ENCODE data around the gene FOXL2NB.
"Not testable (repeated sequence)": the region's sequence is repeated elsewhere in the genome, so short reads cannot be mapped to it uniquely, and the experiment has no call there.

FOXL2NB gene

DNA sequence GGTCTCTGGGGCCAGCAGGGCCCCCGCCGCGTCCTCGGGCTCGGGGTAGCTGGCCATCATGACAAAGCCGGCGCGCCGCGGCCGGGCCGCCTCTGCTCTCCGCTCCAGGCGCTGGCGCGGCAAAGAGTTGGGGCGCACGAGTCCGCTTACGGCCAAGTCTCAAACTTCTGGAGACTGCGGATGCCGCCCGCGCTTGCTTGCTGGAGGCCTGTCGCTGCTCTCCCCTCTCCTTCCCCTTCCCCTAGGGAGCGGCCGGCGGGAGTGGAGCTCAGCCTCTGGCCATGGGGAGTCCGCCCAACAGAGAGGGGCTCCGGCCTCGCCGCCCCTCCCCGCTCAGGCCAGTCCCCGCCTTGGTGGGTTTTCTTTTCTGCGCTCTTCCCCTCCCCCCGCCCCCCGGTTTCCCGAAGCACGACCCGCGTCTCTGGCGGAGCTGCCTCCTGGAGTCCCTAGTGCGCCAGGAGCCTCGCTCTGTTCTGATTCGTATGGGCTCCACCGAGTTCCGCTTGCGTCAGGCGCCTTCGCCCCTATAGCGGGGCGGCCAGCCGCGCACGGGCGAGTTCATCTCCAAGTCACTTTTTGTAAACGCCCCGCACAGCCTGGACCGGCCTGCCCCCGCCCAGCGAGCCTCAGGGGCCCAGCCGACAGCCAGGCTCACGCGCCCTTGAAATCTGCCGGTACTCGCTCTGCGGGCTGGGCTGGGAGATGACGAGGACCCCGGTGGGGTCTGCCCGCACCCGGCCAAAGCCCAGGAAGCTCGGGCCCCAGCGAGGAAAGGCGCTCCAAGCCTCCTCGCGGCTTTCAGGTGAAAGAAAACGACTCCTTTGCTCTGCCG is at the start of gene FOXL2NB, which contains the start of gene FOXL2:
FOXL2NB (plus strand) TSS at position 555 of the 832 bp plus-strand sequence; CDS start at position 703, 148 bp downstream.
FOXL2 (minus strand) TSS at position 475 of the 832 bp plus-strand sequence; CDS start at position 60, 415 bp downstream.
- DNase-seq, result peak; percentile 57

DNA sequence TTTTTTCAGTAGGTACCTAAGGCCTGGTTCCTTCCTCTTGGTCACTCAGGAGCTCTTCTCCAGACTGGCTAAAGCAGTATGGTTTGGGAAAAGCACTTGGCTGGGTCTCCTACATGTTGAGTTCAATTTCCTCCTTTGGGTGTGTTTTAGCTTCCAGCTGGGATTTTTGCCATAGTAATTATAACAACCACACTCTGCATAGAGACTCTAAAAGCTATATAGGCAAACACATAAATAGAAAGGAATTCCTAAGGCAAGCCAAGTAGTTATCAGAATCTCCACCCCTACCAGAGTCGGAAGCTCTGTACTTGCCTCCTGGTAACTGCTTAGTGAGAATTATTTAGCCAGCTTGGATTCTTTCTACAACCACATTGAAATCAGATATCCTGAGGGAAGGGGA is 48.7 kb upstream of the FOXL2NB start:
- peak; percentile 37 for DNase-seq

DNA sequence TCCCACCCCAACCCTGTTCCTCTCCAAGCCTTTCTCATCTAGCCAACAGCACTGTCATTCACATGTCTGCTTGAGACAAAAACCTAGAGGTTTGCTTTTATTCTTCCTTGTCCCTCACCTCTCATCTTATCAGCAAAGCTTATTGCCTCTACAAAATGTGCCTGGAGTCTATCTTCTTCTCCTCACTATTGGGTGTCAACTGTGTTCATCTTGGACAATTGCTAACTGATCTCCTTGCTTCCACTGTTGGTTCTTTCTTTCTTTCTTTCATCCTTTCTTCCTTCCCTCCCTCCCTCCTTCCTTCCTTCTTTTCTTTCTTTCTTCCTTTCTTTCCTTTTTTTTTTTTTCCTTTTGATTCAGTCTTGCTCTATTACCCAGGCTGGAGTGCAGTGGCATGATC is 48.3 kb upstream of the FOXL2NB start:
- DNase-seq, result no peak

DNA sequence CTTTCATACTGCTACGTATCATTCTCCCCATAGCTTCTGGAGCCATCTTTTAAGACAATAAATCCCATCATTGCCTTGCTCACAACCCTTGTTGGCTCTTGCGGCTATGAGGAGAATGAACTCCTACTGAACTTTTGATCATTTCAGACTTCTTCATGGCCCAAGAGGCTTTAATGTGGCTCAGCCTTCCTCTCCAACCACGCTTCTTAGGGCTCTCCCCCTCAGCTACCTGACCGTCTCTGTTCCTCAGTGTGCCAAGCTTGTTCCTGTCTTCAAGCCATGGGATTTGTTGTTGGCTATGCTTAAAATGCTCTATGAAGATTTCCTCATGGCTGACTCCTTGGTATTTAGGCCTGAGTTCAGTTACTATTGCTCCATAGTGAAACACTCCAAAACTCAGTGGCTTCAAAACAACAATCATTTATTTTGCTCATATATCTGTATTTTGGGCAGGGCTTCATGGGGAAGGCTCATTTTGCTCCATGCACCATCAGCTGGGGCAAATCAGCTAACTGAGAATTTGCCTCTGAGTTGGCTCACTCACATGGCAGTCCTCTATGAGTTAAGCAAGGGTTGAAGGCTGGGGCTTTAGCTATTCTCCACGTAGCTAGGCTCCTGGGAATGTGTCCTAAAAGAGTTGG is 47.5 kb upstream of the FOXL2NB start:
- DNase-seq, result no peak

DNA sequence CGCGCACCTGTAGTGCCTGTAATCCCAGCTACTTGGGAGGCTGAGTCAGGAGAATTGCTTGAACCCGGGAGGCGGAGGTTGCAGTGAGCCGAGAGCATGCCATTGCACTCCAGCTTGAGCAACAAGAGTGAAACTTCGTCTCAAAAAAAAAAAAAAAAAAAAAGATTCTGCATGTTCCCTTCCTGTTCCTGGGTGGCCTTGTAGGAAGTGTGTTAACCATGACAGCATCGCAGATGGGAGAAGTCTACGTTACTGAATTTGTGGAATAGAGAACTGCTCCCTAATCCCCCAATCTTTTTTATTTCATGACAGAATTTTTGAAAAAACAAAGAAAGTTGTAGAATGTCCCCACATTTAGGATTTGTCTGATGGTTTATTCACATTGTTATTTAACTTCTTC is 45.5 kb upstream of the FOXL2NB start:
- DNase-seq, result no peak

DNA sequence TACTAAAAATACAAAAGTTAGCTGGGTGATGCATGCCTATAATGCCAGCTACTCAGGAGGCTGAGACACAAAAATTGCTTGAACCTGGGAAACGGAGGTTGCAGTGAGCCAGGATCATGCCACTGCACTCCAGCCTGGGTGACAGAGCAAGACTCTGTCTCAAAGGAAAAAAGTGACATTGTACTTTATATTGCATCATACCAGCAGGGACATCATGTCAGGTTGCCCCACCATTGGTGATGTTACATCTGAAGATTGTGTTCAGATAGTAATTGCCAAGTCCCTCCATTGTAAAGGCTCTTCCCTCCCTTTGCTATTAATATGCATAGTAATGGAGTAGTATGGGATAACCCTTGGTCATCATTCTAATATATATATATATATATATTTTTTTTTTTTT is 44.8 kb upstream of the FOXL2NB start:
- no peak for DNase-seq

DNA sequence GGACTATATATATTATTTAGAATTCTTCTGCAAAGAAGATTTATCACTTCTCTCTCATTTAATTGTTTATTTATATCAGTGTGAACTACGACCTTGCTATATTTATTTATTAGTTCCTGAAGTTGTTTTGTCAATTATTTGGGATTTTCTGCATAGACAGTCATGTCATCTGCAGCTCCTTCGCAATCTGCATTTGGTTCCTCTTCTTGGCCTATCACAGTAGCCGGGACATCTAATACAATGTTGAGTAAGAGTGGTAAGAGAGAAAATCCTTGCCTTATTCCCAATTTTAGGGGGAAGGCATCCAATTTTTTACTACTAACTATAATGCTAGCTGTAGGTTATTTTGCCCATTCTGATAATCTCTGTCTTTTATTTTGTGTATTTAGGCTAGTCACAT is 39.5 kb upstream of the FOXL2NB start:
- no peak for DNase-seq

DNA sequence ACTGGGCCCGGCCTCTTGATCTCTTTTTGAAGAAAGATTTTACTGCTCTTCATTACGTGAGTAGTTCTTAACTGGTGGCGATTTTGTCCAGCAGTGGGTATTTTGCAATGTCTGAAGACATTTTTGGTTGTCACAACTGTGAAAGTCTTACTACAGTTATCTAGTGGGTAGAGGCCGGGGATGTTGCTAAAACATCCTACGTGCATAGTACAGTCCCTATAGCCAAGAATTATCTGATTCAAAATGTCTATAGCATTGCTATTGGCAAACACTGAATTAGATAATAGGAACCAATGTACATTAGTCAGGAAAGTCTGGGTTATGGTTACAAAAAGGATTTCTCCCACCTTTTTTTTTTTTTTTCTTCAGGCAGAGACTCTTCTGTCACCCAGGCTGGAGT is 38.2 kb upstream of the FOXL2NB start:
- no peak for DNase-seq

DNA sequence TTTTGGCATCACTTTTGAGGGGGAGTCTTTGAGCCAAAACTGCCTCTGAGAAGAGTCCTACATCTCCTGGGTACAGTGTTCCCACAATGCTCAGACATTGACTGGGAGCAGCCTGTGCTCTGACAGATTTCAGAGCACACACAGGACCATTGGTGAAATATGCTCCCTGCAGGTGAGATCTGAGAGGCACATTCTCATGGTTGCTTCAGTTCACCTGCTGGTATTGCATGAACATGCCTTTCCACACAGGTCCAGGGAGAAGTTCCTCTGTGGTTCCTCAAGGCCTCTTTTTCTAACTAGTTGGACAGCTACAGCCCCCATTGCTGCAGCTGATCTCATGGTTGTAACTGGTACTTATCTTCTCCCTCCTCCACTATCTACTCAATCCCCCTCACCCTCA is 37.1 kb upstream of the FOXL2NB start:
- no peak for DNase-seq

DNA sequence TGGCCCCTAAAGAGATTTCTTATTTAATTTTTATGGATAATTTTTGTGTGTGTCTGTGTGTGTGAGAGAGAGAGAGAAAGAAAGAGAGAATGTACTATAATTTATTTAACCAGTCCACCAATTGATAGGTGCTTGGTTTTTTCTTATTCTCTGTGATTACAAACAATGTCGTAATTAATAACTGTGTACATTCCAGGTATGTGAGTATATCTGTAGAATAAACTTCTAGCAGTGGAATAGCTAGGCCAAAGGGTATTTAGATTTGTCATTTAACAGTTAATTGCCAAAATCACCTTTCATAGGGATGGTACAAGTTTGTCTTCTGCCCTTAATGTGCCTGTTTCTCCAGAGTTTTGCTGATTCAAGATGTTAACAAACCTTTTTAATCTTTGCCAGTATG is 35.4 kb upstream of the FOXL2NB start:
- DNase-seq, result no peak

DNA sequence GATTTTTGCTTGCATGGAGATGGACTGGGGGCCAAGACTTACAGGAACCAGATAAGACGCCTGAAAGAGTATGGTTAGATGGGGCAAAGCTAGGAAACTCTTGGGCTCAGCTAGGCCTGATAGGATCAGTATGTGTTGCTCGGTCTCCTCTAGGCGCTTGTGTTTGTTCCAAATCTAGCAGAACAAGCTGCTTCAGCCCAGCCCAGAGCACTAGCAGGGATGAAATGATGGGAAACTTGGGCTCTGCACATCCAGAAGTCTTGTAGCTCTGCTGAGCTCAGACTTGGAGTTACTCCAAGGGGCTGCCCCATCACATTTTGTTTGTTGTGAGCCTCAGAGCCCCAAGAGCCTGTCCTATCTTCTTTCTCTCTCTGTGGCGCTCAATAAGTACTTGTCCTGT is 34.8 kb upstream of the FOXL2NB start:
- DNase-seq, result no peak

DNA sequence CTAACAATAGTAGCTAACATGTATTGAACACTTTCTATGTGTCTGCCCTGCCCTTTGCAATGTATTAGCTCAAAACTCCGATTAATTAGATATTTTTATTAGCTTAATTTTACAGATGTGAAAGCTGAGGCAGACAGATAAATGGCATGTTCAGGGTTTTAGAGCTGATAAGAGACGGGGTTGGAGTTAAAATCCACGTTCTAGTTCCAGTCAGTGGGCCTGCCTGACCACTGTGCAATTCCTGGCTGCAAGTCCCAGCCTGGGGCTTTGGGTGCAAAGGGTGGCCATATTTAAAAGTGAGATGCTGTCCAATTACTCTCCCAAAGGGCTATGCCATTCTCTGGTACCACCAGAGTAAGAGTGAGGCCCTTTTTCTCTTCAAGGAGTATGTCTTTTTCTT is 33.3 kb upstream of the FOXL2NB start:
- DNase-seq, result no peak

DNA sequence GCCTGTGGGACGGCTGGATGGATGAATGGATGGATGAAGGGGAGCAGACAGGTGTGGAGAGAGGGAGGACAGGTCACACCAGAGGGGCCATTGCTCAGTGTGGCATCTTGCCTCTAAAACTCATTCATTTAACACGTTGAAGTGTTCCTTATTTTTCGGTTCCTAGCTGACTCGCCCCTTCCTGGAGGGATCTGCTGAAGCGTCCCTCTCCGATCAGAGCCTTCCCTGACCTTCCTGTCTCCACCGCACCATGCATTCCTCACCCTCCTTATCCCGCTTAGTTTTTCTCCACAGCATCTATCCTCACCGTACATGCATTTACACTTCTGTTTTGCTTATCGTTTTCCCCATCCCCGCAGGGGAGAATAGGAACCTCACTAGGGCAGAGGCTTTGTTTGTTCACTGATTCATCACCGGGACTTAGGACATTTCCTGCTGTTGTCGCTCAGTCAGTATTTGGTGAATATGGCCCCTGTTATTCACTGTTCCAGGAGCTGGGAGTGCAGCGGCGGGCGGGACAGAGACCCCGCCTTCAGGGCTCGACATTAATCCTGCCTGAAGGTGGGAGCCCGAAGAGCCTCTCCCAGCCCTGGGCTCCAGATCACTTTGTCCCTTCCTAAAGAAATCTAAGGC is 32.0 kb upstream of the FOXL2NB start:
- peak; percentile 73 for DNase-seq

DNA sequence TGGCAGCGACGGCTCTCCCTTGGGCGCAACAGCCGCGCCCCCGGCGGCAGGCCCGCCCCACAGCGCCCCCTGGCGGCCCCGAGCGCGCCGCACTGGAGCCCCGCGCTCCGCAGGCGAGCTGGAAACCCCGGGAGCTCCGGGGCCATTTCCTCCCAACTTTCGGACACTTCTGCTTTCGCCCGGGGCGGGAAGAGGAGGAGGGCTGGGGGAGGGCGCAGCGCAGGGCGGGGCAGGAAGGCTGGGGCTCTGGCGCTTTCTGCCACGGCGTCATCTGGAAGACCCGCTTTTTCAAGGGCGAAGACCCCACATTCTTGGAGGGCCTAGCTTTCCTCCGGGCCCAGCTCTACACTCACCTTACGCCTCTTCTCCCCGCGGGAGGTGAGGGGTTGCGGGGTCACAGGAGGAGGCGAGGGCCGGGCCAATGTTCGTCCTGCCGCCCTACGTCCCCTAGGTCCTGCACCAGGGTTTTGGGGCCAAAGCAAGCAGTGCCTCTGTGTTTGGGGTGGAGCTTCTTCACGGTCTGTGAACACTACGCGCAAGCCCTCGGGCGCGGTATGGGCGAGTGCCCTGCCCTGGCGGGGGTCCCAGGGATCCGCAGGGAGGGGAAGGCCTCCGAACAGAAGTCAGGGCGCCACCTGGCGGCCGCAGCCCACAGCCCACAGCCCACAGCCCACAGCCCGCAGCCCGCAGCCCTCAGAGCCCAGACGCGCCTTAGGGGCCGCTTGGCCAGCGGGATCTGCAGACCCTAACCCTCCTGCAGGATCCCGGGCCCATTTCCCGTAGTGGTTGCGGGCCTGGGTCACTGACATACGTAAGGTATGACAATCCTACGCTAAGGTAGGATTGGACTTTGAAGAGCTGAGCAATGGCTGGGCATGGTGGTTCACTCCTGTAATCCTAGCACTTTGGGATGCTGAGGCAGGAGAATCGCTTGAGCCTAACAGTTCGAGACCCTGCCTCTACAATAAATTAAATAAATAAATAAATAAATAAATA is 31.2 kb upstream of the FOXL2NB start:
- peak; percentile 92 for DNase-seq

DNA sequence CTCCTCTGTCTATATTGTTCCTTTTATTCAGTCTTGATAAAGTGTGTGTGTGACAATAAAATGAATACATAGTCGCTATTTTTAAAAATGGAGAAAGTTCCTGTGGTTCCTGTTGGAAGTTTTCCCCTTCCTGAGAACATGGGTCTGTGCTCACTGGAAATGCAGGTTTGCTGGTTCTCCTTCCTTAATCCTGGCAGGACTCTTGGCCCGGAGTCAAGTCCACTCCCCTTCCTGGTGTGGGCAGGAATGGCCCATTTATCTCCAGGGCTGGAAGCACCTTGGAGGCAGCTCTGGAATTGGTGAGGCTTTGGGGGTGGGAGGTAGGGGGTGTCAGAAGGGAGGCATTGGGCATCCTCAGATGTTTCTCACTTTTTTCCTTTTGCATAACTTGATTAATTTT is 30.2 kb upstream of the FOXL2NB start:
- DNase-seq, result no peak

DNA sequence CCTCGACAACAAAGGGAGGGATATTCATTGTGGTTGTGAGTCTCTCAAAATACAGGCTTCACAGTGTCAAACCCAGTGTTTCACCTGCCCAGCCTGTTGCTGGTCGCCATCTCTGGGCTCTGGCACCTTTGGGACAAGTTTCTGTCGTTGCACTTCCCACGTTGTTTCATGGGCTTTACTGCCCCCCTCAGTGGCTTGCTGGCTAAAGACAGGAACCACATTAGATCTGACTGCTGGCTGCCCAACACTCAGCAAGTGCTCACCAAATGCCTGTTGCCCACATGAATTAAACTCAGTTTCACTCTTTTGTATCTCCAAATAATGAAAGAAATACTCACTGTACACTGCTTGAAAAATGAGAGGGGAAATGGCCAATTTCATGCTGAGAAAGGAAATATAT is 27.7 kb upstream of the FOXL2NB start:
- DNase-seq, result no peak

DNA sequence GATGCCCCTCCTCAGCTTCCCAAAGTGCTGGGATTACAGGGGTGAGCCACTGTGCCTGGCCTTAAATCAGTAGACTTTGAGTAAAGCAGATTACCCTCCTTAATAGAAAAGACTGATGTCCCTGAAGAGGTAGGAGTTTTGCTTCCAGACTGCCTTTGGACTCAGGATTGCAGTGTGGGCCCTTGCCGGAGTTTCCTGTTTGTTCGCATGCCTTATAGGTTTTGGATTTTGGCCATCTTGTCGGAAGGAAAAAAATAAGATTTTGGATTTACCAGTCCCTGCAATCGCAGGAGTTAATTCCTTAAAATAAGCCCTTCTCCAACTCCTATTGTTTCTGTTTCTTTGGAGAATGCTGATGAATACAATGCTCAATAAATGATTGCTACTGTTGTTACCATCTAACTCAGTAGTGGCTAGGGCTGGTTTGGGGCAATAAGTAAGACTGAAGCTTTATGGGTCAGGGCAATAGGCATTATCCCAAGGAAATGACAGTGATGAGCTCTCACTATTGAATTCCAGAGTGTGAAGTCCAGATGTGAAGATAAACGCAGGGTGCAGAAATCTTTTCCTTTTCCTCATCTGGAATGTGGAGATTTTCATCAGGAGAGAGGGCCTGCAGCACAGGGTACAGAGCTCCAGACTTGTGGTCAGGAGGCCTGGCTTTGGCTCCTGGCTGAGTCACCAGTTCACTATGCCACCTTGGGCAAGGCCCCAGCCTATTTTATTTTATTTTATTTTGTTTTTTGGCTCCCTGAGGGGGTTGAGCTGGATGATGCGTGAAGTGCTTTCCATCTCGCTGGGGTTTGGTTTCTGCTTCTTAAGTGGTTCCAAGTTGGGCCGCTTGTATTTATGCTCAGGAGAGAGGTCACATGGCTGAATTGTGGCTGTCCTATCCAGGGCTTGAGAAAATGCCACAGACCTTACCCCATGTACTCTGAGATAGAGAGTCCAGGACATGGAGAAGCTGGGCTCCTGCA is 25.4 kb upstream of the FOXL2NB start:
- DNase-seq, result peak; percentile 93

DNA sequence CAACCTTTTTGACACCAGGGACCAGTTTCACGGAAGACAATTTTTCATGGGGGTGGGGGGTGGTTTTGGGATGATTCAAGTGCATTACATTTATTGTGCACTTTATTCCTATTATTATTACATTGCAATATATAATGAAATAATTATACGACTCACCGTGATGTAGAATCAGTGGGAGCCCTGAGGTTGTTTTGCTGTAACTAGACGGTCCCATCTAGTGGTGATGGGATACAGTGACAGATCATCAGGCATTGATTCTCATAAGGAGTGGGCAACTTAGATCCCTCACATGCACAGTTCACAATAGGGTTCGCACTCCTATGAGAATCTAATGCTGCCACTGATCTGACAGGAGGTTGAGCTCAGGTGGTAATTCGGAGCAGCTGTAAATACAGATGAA is 24.6 kb upstream of the FOXL2NB start:
- not testable (repeated sequence) for DNase-seq

DNA sequence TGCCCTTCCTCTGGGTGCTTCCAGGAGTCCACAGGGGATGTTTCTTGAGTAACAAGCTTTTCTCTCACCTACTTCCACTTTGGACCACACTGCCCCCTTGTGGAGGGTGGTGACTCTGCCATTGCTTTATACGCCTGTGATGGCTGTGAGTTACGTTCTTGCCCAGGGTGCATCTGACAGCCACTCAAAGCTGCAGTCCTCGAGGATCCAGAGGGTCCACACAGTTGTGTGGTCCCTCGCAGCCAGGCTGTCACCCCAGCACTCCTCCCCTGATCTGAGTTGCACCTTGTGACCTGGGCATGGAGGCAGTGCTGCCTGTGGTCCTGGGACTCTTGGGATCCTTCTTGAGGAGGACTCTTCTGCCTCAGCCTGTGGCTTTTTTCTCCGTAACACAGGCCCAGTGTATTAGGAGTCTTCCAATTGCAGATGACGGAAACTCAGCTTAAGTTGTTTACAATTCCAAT is 23.5 kb upstream of the FOXL2NB start:
- DNase-seq, result peak; percentile 83

DNA sequence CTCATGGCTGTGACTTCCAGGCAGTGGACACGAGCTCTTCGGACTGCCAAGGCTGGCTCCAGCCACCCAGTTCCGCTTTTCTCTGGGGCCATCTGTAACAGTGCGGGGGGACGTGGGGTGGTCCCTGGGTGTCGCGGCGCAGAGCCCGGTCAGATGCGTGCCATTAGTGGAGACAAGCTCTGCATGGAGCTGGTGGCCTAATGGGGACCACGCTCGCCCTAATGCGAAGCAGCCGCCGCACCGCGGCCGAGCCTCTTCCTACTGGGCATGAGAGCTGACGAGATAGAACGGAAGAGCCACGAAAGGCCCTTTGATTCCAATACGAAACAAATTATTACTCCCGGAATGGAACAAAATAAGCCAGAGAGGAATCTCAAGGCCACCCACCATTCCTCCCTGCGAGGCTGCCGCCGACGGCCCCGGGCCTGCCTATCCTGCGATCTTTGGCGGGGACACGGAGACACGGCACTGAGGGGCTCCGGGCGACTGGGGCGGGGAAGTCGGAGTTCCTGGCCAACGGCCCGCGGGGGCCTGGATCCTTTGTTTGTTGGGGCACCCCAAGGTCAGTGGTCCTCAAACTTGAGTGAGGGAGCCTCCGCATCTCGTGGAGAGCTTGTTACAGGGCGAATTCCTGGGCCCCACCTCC is 18.2 kb upstream of the FOXL2NB start:
- no peak for DNase-seq
